Muscle layer of duodenum (tissue), 2 donors: ENCODE measurements around the gene CUL4A.
"Not testable (repeated sequence)": the region's sequence is repeated elsewhere in the genome, so short reads cannot be mapped to it uniquely, and the experiment has no call there.

Experiments
- H3K27ac ChIP-seq: one replicate; pipeline ENCODE4 v1.7.0; 2013; ENCODE audit warnings: mild to moderate bottlenecking, low read length
- H3K27me3 ChIP-seq: one replicate; pipeline ENCODE4 v1.7.0; 2013; ENCODE audit warnings: low read depth, mild to moderate bottlenecking, control low read depth, low read length
- H3K36me3 ChIP-seq, 2 donors: one replicate each; pipeline ENCODE4 v1.7.0; 2013; ENCODE audit warnings: low read length in 2 of 2, control low read depth in 1 of 2, mild to moderate bottlenecking in 1 of 2; ENCODE audit not compliant: insufficient read depth in 2 of 2, control insufficient read depth in 1 of 2
- H3K4me1 ChIP-seq, 2 donors: one replicate each; pipeline ENCODE4 v1.7.0; 2013; ENCODE audit warnings: low read length in 2 of 2, mild to moderate bottlenecking in 2 of 2, control low read depth in 1 of 2, moderate library complexity in 1 of 2; ENCODE audit not compliant: insufficient read depth in 2 of 2, control insufficient read depth in 1 of 2
- H3K4me3 ChIP-seq, 2 donors: one replicate each; pipeline ENCODE4 v1.7.0; 2013; ENCODE audit warnings: low read length in 2 of 2, low read depth in 1 of 2, mild to moderate bottlenecking in 1 of 2
- H3K9me3 ChIP-seq, 2 donors: one replicate each; pipeline ENCODE4 v1.7.0; 2013; ENCODE audit warnings: low read length in 2 of 2, control low read depth in 1 of 2, mild to moderate bottlenecking in 1 of 2; ENCODE audit not compliant: control insufficient read depth in 1 of 2
- donor health status: healthy.

CUL4A gene

GRCh38 chr13:113298043-113298945 lies 88.9 kb downstream of the CUL4A start:
- Histone ChIP-seq H3K4me3 (peak overlapping the region; percentile 81 to 96), H3K27ac (peak overlapping the region; percentile 30), H3K36me3 (peaks cover 0 to 6% of the 10 kb centered on the region in 2 donors), H3K27me3 (no peaks in the 10 kb centered on the region), H3K4me1 (peaks cover 5 to 26% of the 10 kb centered on the region in 2 donors), H3K9me3 (no peaks in the 10 kb centered on the region)

GRCh38 chr13:113299951-113300350 lies 90.5 kb downstream of the CUL4A start:
- no peaks in the 10 kb centered on the region for H3K9me3 ChIP-seq
- no peak overlapping the region for H3K4me3 ChIP-seq
- H3K4me1 ChIP-seq = peaks cover 5 to 26% of the 10 kb centered on the region in 2 donors

GRCh38 chr13:113302986-113303385 lies 93.6 kb downstream of the CUL4A start:
- peaks cover 5 to 14% of the 10 kb centered on the region in 2 donors for H3K4me1 ChIP-seq
- no peak overlapping the region for H3K27ac ChIP-seq
- no peaks in the 10 kb centered on the region for H3K9me3 ChIP-seq
- H3K27me3 ChIP-seq = no peaks in the 10 kb centered on the region
- H3K4me3 ChIP-seq = no peak overlapping the region
- H3K36me3 ChIP-seq = peaks cover 0 to 6% of the 10 kb centered on the region in 2 donors

More at GRCh38 chr13:113299951-113300350, 90.5 kb downstream of the CUL4A start:
- Histone ChIP-seq H3K27me3 (no peaks in the 10 kb centered on the region), H3K27ac (no peak overlapping the region), H3K36me3 (peaks cover 0 to 6% of the 10 kb centered on the region in 2 donors)

DNA sequence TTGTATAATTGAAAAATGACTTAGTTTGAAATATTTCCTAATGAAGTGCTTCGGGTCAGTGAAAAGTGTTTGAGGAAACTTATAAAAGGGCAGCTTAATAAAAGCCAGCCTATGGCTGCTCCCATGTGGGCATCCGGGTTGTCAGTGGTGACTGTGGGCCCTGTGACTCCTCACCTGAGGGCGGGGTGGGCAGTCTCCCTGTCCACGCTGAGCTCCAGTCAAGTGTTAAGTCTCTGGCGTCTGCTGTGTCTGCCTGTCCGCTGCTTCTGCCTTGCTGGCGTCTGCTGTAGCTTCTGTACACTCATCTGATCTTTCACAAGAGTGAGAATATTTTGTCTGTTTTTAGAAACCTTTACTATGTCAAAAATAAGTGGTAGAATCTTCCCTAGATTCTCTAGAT lies 94.7 kb downstream of the CUL4A start:
- Histone ChIP-seq H3K4me1 (peaks cover 0 to 2% of the 10 kb centered on the region in 2 donors), H3K27ac (no peak overlapping the region), H3K9me3 (no peaks in the 10 kb centered on the region)

DNA sequence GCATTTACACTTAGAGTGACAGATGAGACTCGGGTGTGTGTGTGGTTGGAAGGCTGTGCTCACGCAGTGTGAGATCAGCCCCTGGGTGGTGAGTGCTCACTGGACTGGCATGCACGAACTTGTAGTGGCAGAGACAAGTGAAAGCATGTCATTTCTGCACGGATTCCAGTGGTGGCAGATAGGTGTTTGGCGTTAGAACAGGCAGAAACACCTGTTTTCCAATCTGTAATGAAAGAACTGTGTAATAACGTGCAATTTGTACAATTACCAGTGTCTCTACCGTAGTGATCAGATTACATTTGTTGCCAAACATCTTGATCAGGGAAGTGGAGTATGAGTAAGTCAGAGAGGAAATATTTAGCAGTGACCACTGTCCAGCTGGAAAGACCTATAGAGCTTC lies 95.8 kb downstream of the CUL4A start:
- peaks cover 11 to 12% of the 10 kb centered on the region in 2 donors for H3K36me3 ChIP-seq
- H3K27ac ChIP-seq = no peak overlapping the region
- no peak overlapping the region for H3K4me3 ChIP-seq
- no peaks in the 10 kb centered on the region for H3K4me1 ChIP-seq
- H3K27me3 ChIP-seq = no peaks in the 10 kb centered on the region
- no peaks in the 10 kb centered on the region for H3K9me3 ChIP-seq

More for the DNA sequence above, 94.7 kb downstream of the CUL4A start:
- peaks cover 0 to 6% of the 10 kb centered on the region in 2 donors for H3K36me3 ChIP-seq
- no peak overlapping the region for H3K4me3 ChIP-seq
- no peaks in the 10 kb centered on the region for H3K27me3 ChIP-seq

GRCh38 chr13:113307491-113307890 lies 98.1 kb downstream of the CUL4A start:
- Histone ChIP-seq H3K27ac (no peak overlapping the region), H3K4me1 (no peaks in the 10 kb centered on the region), H3K36me3 (peaks cover 32 to 34% of the 10 kb centered on the region in 2 donors), H3K27me3 (no peaks in the 10 kb centered on the region), H3K4me3 (no peak overlapping the region), H3K9me3 (no peaks in the 10 kb centered on the region)

GRCh38 chr13:113309473-113309872 lies 100.1 kb downstream of the CUL4A start:
- Histone ChIP-seq H3K27me3 (no peaks in the 10 kb centered on the region), H3K36me3 (peaks cover 31 to 40% of the 10 kb centered on the region in 2 donors), H3K4me1 (no peaks in the 10 kb centered on the region), H3K4me3 (no peak overlapping the region), H3K27ac (no peak overlapping the region), H3K9me3 (no peaks in the 10 kb centered on the region)

- not testable (repeated sequence) for H3K27me3 ChIP-seq, H3K27ac ChIP-seq, H3K4me3 ChIP-seq, H3K9me3 ChIP-seq, H3K4me1 ChIP-seq
- peaks cover 38 to 64% of the 10 kb centered on the region in 2 donors for H3K36me3 ChIP-seq
These were observed 104.7 kb downstream of the CUL4A start for GRCh38 chr13:113314112-113314511.

DNA sequence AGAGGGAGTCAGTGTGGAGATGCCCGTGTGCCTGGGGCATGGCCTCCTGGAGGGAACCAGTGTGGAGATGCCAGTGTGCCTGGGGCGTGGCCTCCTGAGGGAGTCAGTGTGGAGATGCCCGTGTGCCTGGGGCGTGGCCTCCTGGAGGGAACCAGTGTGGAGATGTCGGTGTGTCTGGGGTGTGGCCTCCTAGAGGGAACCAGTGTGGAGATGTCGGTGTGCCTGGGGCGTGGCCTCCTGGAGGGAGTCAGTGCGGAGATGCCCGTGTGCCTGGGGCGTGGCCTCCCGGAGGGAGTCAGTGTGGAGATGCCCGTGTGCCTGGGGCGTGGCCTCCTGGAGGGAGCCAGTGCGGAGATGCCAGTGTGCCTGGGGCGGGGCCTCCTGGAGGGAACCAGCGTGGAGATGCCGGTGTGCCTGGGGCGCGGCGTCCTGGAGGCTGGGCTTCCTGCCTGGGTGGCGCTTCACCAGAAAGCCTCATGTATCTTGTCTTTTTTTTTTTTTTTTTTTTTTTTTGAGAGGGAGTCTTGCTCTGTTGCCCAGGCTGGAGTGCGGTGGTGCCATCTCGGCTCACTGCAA lies 105.6 kb downstream of the CUL4A start:
- not testable (repeated sequence) for H3K4me1 ChIP-seq, H3K4me3 ChIP-seq, H3K27me3 ChIP-seq, H3K9me3 ChIP-seq, H3K27ac ChIP-seq
- peaks cover 41 to 65% of the 10 kb centered on the region in 2 donors for H3K36me3 ChIP-seq

GRCh38 chr13:113315992-113316391 lies 106.6 kb downstream of the CUL4A start:
- Histone ChIP-seq H3K27me3 (no peaks in the 10 kb centered on the region), H3K36me3 (peaks cover 39 to 65% of the 10 kb centered on the region in 2 donors), H3K4me1 (peaks cover 0 to 2% of the 10 kb centered on the region in 2 donors), H3K9me3 (no peaks in the 10 kb centered on the region), H3K27ac (no peak overlapping the region), H3K4me3 (no peak overlapping the region)
